ENCODE results near the gene ALK.

The ALK gene

GRCh38 chr2:29714333-29714732, 207.1 kb downstream of the ALK start:
- POLR2A ChIA-PET, result no interaction called here
- DNase-seq (ENCODE audit: extremely low spot score), result no peak
- CTCF ChIA-PET, result no interaction called here
- no peak for TF ChIP-seq CTCF (IDR thresholded peaks at IDR 0.05; ENCODE audit: control extremely low read depth, extremely low read depth, low read depth, missing control alignments)

- TF ChIP-seq CTCF (IDR thresholded peaks at IDR 0.05; ENCODE audit: control extremely low read depth, extremely low read depth, low read depth, missing control alignments), result no peak
- DNase-seq (ENCODE audit: extremely low spot score), result no peak
- CTCF ChIA-PET, result no interaction called here
- POLR2A ChIA-PET, result no interaction called here
Measured at GRCh38 chr2:29706171-29706720, 215.1 kb downstream of the ALK start.

GRCh38 chr2:29705616-29706015, 215.8 kb downstream of the ALK start:
- no peak for DNase-seq (ENCODE audit: extremely low spot score)
- ChIA-PET POLR2A (no interaction called here), CTCF (no interaction called here)
- TF ChIP-seq CTCF (IDR thresholded peaks at IDR 0.05; ENCODE audit: control extremely low read depth, extremely low read depth, low read depth, missing control alignments), result no peak

GRCh38 chr2:29703336-29703735, 218.1 kb downstream of the ALK start:
- TF ChIP-seq CTCF (IDR thresholded peaks at IDR 0.05; ENCODE audit: control extremely low read depth, extremely low read depth, low read depth, missing control alignments), result no peak
- ChIA-PET CTCF (interaction anchor here (1.3 kb wide), 1 partner anchor 10 kb away, joined by 4 read pairs; no protein-coding TSS in a partner anchor), POLR2A (no interaction called here)
- no peak for DNase-seq (ENCODE audit: extremely low spot score)

- POLR2A ChIA-PET, result no interaction called here
- CTCF ChIA-PET, result interaction anchor here (0.8 kb wide), 1 partner anchor 53 kb away, joined by 3 read pairs; no protein-coding TSS in a partner anchor
- TF ChIP-seq CTCF (IDR thresholded peaks at IDR 0.05; ENCODE audit: control extremely low read depth, extremely low read depth, low read depth, missing control alignments), result no peak
- no peak for DNase-seq (ENCODE audit: extremely low spot score)
Measured at GRCh38 chr2:29702276-29702675, 219.1 kb downstream of the ALK start.

GRCh38 chr2:29700560-29700959, 220.8 kb downstream of the ALK start:
- ChIA-PET POLR2A (no interaction called here), CTCF (no interaction called here)
- DNase-seq (ENCODE audit: extremely low spot score), result no peak
- TF ChIP-seq CTCF (IDR thresholded peaks at IDR 0.05; ENCODE audit: control extremely low read depth, extremely low read depth, low read depth, missing control alignments), result no peak

- no peak for DNase-seq (ENCODE audit: extremely low spot score)
- ChIA-PET CTCF (no interaction called here), POLR2A (no interaction called here)
- no peak for TF ChIP-seq CTCF (IDR thresholded peaks at IDR 0.05; ENCODE audit: control extremely low read depth, extremely low read depth, low read depth, missing control alignments)
Measured at GRCh38 chr2:29699045-29699444, 222.3 kb downstream of the ALK start.

All from GM10248 (cell line).